ENCODE measurements around the gene SERPINA12. TPM values are rescaled to one million over a fixed set of nuclear protein-coding genes. Genes with fewer than 3 reads are reported as not detected.

The SERPINA12 gene
- total RNA-seq, 2 donors from 2014 or later: not detected

GRCh38 chr14:94462219-94462551 lies 47.1 kb downstream of the SERPINA12 start:
- Histone ChIP-seq H3K4me3 (no peak overlapping the region), H3K27me3 (no peaks in the 10 kb centered on the region), H3K4me1 (no peaks in the 10 kb centered on the region), H3K27ac (no peak overlapping the region), H3K36me3 (no peaks in the 10 kb centered on the region), H3K9me3 (peaks cover 0 to 15% of the 10 kb centered on the region in 2 donors)
- TF ChIP-seq, protein P1, sequence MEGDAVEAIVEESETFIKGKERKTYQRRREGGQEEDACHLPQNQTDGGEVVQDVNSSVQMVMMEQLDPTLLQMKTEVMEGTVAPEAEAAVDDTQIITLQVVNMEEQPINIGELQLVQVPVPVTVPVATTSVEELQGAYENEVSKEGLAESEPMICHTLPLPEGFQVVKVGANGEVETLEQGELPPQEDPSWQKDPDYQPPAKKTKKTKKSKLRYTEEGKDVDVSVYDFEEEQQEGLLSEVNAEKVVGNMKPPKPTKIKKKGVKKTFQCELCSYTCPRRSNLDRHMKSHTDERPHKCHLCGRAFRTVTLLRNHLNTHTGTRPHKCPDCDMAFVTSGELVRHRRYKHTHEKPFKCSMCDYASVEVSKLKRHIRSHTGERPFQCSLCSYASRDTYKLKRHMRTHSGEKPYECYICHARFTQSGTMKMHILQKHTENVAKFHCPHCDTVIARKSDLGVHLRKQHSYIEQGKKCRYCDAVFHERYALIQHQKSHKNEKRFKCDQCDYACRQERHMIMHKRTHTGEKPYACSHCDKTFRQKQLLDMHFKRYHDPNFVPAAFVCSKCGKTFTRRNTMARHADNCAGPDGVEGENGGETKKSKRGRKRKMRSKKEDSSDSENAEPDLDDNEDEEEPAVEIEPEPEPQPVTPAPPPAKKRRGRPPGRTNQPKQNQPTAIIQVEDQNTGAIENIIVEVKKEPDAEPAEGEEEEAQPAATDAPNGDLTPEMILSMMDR (IDR thresholded peaks at IDR 0.05): no peak
- peak; percentile 40 for DNase-seq (ENCODE audit: low spot score)

DNA sequence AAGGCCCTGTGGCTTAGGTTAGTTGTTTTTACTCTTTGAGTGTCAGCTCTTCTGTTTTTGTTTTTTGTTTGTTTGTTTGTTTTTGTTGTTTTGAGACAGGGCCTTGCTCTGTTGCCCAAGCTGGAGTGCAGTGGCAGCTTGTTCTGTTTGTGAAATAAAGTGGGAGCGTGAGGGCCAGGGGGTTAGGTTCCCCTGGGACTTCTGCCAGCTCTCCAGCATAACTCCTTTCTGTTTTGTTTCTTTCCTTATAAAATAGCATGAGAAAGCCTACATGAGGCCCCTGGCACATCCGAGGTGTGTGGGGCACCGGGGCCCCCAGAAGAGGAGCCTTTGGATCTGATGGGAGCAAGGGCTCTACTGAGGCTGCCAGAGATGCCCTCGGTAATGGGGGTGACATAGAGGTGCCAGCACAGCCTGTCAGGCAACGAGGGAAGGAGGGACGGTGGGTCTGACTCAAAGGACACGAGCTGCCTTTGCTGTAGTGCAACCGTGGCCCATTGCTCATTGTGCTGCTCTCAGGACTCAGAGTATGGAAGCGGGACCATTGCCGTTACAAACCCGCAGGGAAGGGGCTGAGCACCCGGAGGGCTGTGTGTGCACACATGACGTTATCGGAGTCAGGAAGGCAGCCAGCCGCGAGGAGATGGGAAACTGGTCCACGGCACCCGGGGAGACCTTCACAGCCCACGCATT lies 47.6 kb downstream of the SERPINA12 start:
- Histone ChIP-seq H3K36me3 (no peaks in the 10 kb centered on the region), H3K27me3 (no peaks in the 10 kb centered on the region), H3K4me3 (no peak overlapping the region), H3K9me3 (peaks cover 0 to 15% of the 10 kb centered on the region in 2 donors), H3K4me1 (no peaks in the 10 kb centered on the region), H3K27ac (no peak overlapping the region)
- DNase-seq (ENCODE audit: low spot score): peak; percentile 16
- TF ChIP-seq, protein P1 (IDR thresholded peaks at IDR 0.05): no peak

DNA sequence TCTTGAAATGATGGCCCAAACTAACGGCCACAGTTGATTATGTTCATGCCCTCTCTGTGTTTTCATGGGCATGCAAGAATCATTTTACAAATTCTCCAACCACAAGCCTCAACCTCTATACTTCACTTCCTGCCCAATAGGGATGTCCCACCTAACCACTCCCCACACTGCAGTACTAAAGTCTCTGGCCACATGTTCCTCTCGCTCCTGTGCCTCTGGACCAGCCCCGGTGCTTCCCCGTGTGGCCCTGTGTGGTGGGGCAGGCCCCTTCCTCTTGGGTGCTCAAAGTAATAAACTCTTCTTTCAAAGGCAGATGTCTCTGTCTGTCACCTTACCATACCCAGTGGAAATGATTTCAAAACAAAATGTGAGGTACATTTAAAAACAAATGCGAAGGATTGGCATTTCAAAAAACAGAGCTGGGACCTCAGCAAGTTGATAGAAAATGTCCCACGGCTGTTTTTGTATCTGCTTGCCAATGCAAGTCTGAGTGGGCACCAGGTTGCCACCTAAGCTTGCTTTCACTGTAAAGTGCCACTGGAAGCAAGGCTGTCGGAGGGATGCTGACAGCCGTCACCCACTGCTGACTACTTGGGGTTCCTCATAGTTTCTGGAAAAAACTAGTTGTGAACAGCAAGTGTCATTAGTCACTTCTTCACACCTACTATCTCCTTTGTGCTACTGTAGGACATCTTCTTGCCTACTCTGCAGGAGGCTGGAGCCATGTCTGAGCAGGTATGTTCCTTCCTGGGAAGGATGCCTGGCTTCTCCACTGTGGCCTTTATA lies 48.4 kb downstream of the SERPINA12 start:
- TF ChIP-seq, protein P1 (IDR thresholded peaks at IDR 0.05): no peak
- H3K4me3 ChIP-seq: no peak overlapping the region
- no peaks in the 10 kb centered on the region for H3K4me1 ChIP-seq
- no peaks in the 10 kb centered on the region for H3K36me3 ChIP-seq
- no peaks in the 10 kb centered on the region for H3K27me3 ChIP-seq
- DNase-seq (ENCODE audit: low spot score): peak; percentile 44
- peaks cover 0 to 15% of the 10 kb centered on the region in 2 donors for H3K9me3 ChIP-seq
- H3K27ac ChIP-seq: no peak overlapping the region

DNA sequence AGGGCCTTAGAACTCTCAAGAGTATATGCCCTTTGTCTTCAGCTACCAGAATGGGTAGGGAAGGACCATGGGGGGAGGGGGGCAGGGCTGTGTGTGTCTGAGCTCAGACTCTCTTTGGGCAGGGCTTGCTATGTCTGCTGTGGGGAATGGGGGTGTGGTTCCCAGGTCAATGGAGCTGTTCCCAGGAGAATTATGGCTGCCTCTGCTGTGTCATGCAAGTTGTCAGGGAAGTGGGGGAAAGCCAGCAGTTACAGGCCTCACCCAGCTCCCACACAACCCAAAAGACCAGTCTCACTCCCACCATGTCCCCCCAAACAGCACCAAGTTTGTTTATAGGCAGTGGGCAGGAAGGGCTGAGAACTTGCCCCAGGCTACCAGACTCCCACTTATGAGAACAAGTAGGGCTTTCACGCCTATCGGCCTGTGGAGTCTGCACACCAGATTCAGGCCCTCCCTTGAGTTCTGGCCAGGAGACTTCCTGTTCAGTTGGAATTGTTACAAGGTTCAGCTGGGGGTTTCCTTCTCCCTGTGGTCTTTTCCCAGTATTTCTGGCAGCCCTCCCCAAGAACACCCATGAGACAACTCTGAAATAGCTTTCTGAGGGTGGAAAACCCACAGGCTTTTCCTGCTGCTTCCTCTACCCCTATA lies 50.6 kb downstream of the SERPINA12 start:
- Histone ChIP-seq H3K27me3 (no peaks in the 10 kb centered on the region), H3K4me3 (no peak overlapping the region), H3K4me1 (no peaks in the 10 kb centered on the region), H3K36me3 (no peaks in the 10 kb centered on the region), H3K9me3 (peaks cover 0 to 5% of the 10 kb centered on the region in 2 donors), H3K27ac (no peak overlapping the region)
- TF ChIP-seq, protein P1 (IDR thresholded peaks at IDR 0.05): no peak
- DNase-seq (ENCODE audit: low spot score): peak; percentile 30

- Histone ChIP-seq H3K27me3 (no peaks in the 10 kb centered on the region), H3K9me3 (peaks cover 0 to 5% of the 10 kb centered on the region in 2 donors), H3K4me1 (no peaks in the 10 kb centered on the region), H3K27ac (no peak overlapping the region), H3K36me3 (no peaks in the 10 kb centered on the region), H3K4me3 (no peak overlapping the region)
- DNase-seq (ENCODE audit: low spot score): peak; percentile 30
- TF ChIP-seq, protein P1 (IDR thresholded peaks at IDR 0.05): no peak
These were observed 51.2 kb downstream of the SERPINA12 start for GRCh38 chr14:94458096-94458495.

All from right atrium auricular region (tissue), 2 donors.